Measurements from ENCODE around the gene DTNB. TPM values are rescaled to one million over a fixed set of nuclear protein-coding genes. Genes with fewer than 3 reads are reported as not detected.
"Not testable (repeated sequence)": the region's sequence is repeated elsewhere in the genome, so short reads cannot be mapped to it uniquely, and the experiment has no call there.

The DTNB gene
- polyA plus RNA-seq, 1 donor = 5.7 TPM

DNA sequence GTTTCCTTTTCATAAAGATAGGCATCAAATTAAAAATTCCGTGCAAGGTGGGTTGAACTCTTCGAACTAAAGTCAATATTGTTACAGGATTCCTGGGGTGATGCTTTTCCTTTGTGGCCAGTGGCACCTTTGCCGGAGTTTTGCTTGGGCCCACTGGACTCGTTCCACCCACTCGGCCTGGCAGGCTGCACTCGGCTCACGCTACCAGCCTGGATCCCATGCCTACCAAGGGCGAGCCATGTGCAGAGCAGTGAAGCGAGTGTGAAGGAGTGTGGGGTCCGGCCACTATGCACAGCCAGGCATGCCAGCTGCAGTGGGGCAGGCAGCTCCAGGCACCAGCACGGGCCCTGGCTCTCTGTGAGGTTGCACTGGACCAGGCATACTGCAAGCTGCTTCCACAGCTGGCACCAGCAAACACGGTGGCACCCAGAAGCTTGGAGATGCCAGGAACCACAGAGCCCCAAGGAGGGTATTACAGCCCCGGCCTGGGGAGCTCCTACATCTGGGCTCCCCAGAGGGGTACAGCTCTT is 83.6 kb downstream of the DTNB start:
- no peak for DNase-seq (ENCODE audit: low read depth)

DNA sequence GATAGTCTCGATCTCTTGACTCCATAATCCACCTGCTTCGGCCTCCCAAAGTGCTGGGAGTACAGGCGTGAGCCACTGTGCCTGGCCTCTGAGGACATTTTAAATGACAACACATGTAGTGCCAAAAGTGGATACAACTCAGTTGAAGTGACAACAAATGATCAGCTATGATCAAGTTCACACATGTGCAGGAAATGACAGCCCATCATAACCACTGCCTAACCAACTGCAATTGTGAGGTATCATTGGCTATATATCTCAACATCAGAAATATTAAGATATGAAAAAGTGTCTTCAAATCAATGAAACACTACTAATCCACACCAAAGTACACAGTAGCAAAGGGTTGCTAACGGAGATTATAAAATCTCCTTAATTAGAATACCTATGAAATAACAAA is 84.8 kb downstream of the DTNB start:
- no peak for DNase-seq (ENCODE audit: low read depth)

DNA sequence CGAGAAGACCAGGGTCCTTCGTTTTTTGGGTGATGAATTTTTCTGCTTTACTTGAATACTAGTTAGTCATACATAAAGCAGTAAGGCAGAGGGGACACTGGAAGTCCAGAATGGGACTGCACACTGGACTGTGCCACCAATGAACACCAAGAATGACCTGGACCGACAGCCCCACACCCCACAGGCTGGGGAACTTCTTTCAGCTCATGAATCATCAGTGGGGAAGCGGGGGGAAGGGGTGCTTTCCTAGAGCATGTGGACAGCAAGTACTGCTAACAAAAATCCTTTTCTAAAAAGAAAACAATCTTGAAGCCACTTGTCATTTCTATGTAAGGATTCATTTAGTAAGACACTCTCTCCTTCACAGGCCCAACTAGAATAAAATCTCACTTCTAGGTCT is 86.0 kb downstream of the DTNB start:
- no peak for DNase-seq (ENCODE audit: low read depth)

GRCh38 chr2:25586726-25587144 is 86.6 kb downstream of the DTNB start:
- DNase-seq (ENCODE audit: low read depth) = no peak

DNA sequence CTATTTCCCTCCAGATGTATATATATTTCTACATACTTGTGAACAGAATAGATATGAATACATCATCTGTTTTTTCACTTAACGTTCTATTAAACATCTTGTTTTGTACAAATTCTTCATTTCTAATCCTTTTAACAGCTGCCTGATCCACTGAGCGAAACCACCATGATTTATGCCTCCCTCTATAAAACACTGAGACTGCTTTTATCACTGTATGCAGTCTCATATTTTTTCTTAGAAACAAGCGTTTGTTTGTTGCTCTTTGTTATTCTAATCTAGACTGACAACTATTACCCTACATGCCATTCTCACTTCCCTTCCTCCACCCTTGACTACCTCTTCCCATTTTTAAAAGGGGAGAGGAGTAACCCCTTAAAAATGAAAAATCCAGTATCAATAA is 88.2 kb downstream of the DTNB start:
- DNase-seq (ENCODE audit: low read depth) = no peak

GRCh38 chr2:25582077-25582830 is 91.1 kb downstream of the DTNB start:
- DNase-seq (ENCODE audit: low read depth) = no peak

DNA sequence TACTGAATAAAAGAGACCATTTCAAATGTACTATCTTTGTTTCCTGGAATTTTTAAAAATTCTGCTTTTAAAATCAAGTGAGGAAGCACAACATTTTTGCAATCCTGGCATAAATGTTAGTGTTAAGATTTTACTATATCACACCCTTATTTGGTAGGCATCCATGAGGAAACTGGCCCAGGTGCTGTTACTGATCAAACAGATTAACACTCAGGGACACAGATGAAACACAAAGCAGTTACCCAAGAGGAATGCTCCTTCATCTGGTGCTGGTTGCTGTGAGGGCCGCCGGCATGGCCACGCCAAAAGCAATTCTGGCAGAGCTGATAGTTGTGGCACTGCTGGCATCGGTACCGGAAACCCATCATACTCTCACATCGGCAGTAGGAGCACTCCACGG is 96.8 kb downstream of the DTNB start:
- no peak for DNase-seq (ENCODE audit: low read depth)

- DNase-seq (ENCODE audit: low read depth) = no peak
Measured at GRCh38 chr2:25572638-25573037, 100.7 kb downstream of the DTNB start.

GRCh38 chr2:25570161-25570845 is 103.1 kb downstream of the DTNB start:
- DNase-seq (ENCODE audit: low read depth) = no peak

- DNase-seq (ENCODE audit: low read depth) = no peak
Measured at GRCh38 chr2:25567406-25567805, 106.0 kb downstream of the DTNB start.

- no peak for DNase-seq (ENCODE audit: low read depth)
Measured at GRCh38 chr2:25566694-25567093, 106.7 kb downstream of the DTNB start.

GRCh38 chr2:25566094-25566493 is 107.3 kb downstream of the DTNB start:
- no peak for DNase-seq (ENCODE audit: low read depth)

- no peak for DNase-seq (ENCODE audit: low read depth)
Measured at GRCh38 chr2:25561136-25561850, 112.1 kb downstream of the DTNB start.

DNA sequence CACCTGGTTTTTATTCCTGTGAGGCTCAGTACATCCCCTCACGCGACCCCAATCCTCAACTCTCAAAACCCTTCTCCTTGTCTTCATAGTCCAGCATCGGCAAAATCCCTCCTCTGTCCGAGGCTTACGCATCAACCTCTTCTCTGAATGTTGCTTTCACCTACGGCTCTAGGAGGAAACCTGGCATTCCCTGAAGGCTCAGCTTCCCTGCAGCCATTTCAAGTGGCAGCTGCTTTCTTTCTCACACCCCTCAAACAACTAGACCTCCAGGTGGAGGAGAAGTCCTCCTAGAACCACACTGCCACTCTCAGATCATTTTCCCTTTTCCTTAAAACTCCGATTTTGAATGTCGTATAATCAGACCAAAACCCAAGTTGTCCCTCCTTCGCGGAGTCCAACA is 114.2 kb downstream of the DTNB start:
- DNase-seq (ENCODE audit: low read depth) = no peak

DNA sequence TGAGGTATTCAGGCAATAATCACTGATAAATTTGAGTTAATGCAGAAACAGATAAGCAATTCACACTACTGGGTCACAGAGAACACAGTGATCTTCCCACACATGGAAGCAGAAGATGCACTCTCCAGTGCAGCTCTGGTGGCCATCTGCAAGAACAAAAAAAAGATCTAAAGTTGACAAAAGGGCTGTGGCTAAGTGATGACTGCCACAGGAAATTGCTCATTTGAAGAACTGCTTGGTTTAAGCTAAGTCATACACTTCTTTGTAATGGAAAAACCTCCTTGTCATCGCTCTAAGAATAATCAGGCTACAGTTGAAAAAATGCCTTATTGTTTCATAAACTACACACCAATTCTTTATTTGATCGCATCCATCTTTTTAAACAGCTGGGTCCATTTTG is 115.1 kb downstream of the DTNB start:
- DNase-seq (ENCODE audit: low read depth) = peak; percentile 24

GRCh38 chr2:25557179-25558036 is 116.0 kb downstream of the DTNB start:
- no peak for DNase-seq (ENCODE audit: low read depth)

DNA sequence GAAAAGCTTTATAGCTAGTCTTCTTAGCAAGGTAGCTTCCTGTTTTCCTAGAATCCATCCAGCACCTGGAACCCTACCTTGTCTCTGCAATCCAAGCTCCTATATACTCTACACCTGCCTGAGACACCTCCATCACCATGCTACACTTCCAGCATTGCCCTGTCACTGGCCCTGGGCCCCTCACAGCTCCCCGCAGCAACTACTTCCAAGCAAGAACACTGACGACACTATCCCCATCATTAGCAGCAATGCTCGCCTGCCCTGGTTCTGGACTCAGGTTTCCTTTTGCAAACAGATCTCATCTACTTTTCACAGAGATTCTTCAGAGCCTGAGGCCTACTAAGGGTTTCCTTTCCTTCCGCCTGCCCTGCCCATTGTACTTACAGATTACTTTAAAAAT is 121.1 kb downstream of the DTNB start:
- DNase-seq (ENCODE audit: low read depth) = no peak

DNA sequence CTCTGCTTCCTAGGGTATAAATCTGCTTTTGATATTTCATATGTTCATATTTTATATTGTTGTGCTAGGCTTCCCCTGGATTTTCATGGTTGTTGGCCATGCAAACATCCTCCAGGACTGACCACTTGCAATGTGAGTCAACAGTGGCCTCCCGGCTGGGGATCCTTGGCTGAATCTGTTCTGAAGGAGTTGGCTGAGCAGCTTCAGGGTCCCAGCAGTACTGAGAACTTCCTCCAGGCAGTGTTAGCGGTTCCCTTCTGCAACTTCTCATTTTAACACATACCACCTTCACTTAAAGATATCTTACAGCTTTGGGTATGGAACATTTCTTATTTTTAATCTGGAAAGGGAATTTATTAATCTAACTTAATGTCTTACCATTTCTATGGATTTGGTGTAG is 122.1 kb downstream of the DTNB start:
- DNase-seq (ENCODE audit: low read depth) = no peak

DNA sequence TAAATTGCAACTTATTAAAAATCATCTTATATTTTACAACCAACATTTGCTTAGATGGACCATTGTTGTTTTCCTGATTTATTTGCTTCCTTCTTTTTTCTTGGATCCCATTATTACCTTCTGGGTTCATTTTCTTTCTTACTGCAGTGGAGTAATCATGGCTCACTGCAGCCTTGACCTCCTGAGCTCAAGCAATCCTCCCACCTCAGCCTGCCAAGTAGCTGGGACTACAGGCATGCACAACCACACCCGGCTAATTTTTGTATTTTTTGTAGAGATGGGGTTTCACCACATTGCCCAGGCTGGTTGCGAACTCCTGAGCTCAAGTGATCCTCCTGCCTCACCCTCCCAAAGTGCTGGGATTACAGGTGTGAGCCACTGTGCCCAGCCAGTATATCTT is 123.8 kb downstream of the DTNB start:
- DNase-seq (ENCODE audit: low read depth) = not testable (repeated sequence)

DNA sequence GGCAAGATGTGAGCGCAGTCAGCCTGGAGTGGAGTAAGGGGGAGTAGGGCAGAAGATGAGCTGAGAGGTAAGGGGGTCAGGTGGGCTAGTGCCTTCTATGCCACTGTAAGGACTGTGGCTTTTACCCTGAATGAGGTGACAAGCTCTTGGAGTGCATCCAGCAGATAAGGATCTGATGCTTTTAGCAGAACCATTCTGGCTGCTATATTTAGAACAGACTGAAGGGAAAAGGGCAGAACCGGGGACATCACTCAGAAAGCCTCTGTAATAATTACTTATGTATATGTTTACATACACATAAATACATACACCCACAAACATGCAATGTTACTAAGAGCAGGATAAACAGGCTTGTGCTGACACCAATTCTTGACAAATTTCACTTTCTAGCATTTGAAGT is 124.8 kb downstream of the DTNB start:
- DNase-seq (ENCODE audit: low read depth) = no peak

DNA sequence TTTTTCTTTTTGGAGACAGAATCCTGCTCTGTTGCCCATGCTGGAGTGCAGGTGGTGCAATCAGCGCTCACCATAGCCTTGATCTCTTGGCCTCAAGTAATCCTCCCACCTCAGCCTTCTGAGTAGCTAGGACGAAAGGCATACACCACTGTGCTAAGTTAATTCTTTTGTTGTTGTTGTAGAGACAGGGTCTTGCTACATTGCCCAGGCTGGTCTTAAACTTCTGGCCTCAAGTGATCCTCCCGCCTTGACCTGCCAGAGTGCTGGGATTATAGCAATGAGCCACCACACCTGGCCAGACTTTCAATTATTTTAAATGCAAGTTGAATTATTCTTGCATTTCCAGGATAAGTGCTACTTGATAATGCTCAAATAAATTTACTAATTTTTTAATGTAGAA is 126.5 kb downstream of the DTNB start:
- DNase-seq (ENCODE audit: low read depth) = no peak

GRCh38 chr2:25545899-25546298 is 127.5 kb downstream of the DTNB start:
- no peak for DNase-seq (ENCODE audit: low read depth)
